ENCODE measurements around the gene APPL1. TPM values are rescaled to one million over a fixed set of nuclear protein-coding genes. Genes with fewer than 3 reads are reported as not detected.

Gene APPL1, protein sequence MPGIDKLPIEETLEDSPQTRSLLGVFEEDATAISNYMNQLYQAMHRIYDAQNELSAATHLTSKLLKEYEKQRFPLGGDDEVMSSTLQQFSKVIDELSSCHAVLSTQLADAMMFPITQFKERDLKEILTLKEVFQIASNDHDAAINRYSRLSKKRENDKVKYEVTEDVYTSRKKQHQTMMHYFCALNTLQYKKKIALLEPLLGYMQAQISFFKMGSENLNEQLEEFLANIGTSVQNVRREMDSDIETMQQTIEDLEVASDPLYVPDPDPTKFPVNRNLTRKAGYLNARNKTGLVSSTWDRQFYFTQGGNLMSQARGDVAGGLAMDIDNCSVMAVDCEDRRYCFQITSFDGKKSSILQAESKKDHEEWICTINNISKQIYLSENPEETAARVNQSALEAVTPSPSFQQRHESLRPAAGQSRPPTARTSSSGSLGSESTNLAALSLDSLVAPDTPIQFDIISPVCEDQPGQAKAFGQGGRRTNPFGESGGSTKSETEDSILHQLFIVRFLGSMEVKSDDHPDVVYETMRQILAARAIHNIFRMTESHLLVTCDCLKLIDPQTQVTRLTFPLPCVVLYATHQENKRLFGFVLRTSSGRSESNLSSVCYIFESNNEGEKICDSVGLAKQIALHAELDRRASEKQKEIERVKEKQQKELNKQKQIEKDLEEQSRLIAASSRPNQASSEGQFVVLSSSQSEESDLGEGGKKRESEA
- total RNA-seq = 10 to 100 TPM; 27.3 to 28.2 TPM

DNA sequence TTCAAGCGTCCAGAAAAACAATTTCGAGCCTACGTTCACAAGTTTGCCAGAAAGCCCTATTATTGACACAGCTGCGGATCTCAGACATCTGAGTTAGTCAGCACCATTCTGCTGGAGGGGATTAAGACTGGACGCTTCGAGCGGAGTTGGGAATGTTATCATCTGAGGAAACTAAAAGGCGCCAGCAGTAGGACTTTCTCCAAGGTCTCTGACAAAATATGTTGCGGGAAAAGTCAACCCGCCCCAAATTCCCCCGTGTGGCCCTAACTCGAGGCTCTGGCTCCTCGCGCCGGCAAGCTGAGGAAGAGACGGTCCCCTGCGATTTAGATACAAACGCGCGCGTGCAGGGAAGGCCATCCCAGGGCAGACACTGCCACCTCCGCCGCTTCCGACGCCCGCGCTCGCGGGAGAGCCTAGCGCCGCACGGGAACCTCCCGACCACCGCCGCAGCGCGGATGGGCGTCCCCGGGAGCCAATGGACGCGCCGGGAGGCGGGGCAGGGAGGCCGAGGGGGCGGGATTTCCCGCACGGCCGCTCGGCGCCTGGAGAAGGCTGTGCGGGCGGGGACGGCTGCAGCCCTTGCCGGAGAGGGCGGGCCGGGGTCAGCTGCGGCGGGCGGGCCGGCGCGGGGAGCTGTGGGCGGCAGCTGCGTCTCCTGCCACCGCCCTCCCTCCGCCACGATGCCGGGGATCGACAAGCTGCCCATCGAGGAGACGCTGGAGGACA is at the start of gene APPL1:
Gene APPL1 (plus strand): TSS at position 526 of the 726 bp plus-strand sequence. CDS start 155 bp downstream, at position 681.

GRCh38 chr3:57199895-57200297 is 27.6 kb upstream of the APPL1 start, which contains the start of gene HESX1:
HESX1 (minus strand) TSS chr3:57199978; CDS start chr3:57199918, 60 bp downstream.

DNA sequence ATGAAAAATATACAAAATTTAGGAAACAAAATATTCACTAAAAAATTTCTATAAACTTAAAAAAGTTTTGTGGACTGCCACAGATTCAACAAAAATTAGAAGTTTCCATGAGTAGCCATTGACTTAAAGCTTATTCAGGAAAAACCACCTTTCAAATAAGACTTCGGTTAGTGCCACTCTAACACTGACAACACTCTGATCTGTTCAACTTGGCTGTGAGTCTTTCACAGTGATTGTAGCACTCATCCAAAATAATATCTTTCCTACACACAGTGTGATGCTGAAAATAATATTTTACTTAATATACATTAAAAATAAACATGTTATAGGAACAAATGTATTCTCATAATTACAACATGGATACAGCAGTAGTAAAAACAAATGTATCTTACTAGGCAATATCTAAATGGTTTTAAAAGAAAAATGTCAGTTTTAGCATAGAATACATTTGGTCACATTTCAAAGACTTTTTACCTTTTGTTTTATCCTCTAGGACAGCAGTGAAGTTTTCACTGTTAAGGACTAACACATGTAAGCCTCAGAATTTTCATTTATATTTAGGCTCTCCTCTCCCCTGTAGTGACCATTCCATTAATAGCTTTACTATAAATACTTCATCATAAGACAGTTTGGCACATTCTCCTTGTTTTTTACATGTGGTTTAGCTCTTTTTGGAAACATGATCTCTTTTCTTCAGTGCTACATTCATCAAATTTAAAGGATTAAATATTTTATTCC is 64.8 kb downstream of the APPL1 start, which contains the start of gene ASB14:
Gene ASB14 (minus strand): TSS at position 527 of the 738 bp plus-strand sequence. CDS start 652 bp downstream, outside the sequence.

Other genes starting within 250 kb of the APPL1 start
- gene SPATA12, start 167.1 kb upstream of the APPL1 start, total RNA-seq = not detected
- gene IL17RD, start 62.4 kb upstream of the APPL1 start, total RNA-seq = under 1 TPM; 0.33 to 0.69 TPM
- under 1 TPM in 1 of 2 donors, not detected in 1; 0.34 TPM for gene HESX1, start 27.8 kb upstream of the APPL1 start, total RNA-seq
- gene ASB14, start 65.0 kb downstream of the APPL1 start, total RNA-seq = not detected